GM19099 (cell line): ENCODE measurements around the gene PARP1.

Source experiments
- POLR2A ChIP-seq: IDR thresholded peaks from 3 replicates; pipeline ENCODE4 v1.6.1; 2011; ENCODE audit warnings: low read depth; ENCODE audit not compliant: insufficient read length; ENCODE audit errors: extremely low read depth

PARP1 gene

DNA sequence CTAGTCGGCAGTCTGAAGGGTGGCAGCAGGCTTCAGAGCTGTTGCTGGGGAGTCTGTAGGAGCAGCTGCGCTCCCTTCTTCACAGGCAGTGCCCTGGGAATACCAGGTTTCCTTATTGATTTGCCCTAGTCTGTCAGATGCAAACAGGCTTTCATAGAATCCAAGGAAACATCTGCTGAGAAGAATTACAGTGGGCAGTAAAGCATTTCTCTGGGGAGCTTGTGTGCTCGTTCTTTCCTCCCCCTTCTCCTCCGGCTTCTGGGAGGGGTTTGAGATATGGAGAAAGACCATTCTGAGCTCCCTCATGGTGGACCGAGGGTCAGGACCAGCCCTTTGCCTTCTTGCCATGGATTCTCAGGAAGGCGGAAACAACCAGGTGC lies 25.4 kb upstream of the PARP1 start:
- TF ChIP-seq POLR2A, result no peak

DNA sequence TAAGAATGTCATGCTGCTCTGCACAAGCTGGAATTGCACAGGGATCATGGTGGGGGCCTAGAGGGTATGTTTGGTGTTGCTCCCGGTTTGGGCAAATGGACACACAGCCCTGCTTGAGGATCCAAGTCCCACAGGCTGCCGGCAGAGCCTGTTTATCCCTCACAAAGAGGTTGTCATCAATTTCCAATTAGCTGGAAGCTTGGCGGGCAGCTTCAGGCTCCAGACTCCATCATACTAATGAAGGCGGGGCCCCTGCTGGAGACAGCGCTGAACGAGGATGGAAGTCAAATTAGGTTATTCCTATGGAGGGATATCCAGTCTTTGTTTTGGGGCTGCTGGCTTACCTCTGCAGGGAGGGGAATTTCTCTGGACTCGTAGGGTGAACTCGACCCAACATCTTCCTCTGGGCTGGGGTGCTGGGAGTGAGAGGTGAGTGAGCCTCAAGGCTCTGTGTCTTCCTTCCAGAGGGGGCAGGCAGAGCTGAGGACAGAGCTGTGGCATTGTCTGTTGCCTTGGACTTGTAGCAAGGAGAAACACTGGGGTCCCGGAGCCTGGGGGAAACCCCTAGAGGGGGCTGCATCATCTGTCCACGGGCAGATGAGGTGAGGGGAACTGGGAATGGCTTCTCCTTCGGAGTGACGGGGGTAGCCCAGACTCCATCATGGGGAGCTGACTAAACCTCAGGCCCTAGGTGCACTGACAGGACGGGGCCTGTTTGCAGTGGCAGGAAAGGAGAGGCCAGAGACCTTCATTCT lies 24.9 kb upstream of the PARP1 start:
- no peak for TF ChIP-seq POLR2A

DNA sequence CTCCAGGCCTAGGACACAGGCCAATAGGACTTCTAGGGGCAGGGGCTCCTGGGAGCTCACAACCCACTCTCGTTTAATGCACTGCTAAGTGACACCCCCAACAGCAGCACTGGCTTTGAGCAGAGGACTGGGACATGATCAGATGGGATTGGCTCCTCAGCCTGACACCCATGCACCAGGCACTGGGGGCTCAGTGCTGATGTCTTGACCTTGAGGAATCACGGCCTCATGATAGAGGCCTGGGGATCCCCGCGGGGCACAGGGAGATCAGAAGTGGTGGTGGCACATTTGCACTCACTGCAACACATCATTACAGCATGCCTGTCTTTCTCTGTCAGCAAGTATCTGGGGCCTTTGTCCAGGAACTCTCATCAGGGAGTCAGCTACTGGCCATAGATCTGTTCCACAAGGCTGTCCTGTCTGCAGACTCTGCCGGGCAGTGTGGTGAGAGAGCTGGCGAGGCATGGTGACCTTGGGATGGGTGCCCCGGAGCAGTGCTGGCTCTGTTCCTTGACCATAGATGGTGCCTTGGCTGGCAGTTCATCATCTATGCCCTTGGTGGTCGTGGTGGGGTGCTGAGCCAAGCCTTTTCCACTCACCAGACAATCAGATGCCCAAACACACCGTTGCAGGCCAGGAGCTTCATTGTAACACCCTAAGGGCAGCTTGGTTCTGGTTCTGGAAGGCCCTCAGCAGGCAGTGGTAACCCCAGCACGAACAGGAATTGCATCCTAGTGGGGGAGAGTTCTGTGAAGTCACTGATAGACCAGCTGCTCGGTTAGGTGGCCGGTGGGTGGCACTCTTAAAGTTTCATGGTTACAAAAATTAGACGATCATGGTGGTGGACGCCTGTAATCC lies 22.2 kb upstream of the PARP1 start:
- TF ChIP-seq POLR2A, result no peak

DNA sequence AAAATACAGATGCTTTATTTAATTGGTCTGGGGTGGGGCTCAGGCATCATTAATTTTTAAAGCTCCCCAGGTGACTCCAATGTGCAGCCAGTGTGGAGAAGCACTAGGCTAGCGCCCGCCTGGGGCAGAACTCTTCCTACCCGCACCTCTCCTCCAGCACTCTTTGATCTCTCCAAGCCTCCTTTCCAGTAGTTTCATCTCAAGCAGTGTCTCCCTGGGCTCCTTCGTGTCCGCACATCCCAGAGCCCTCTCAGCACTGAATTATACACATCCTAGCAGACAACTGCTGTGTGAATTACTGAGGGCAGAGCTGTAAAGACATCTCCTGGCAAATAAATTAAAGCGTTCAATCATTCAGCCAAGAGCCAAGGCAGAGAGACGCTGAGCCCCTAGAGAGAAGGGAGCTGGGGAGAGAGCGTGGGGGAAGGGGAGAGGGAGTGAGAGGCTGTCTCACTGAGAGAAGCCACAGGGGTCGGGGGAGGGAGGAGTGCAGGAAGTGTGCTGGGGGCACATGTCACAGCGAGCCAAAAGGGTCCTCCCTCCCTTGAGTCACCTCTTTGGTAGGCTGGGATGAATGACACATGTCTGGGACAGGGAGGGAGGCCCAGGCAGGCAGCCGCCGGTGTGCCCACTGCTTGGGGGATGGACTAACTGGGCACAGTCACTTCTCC lies 21.0 kb upstream of the PARP1 start:
- no peak for TF ChIP-seq POLR2A

DNA sequence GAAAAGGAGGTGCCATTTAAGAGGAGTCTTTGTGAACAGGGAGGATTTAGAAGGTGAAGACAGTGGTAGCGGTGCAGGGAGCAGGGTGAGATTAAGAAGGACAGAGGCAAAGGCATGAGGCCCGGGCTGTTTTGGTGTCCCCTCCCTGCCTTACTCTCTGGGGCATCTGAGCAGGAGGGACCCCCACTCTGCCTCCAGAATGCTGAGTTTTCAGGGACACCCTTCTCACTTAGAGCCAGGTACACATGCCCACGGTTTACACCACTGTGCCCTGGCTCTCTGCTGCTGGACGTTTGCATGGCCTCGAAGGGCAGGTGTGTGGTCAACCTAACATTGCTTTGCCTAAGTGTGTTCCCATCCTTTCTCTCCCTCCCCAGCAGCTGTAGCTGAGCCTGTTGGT lies 20.5 kb upstream of the PARP1 start:
- no peak for TF ChIP-seq POLR2A

DNA sequence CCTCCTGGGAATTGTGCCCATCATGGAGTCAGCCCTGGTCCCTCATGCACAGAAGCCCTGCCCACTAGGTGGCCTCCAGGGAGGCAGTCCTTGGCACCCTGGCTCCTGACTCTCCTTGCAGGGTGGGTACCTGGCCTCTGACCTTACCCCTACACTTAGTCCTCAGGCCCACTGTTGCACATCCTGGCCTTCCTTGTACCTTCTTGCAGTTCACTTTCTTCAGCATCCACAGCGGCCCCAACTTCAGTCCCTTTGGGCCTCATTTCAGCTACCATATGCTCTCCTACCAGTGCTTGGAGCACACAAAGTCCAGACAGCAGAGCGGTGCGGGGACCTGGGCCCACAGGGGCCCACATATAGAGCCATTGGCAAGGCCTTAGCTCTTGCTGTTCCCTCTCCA lies 19.2 kb upstream of the PARP1 start:
- TF ChIP-seq POLR2A, result no peak

DNA sequence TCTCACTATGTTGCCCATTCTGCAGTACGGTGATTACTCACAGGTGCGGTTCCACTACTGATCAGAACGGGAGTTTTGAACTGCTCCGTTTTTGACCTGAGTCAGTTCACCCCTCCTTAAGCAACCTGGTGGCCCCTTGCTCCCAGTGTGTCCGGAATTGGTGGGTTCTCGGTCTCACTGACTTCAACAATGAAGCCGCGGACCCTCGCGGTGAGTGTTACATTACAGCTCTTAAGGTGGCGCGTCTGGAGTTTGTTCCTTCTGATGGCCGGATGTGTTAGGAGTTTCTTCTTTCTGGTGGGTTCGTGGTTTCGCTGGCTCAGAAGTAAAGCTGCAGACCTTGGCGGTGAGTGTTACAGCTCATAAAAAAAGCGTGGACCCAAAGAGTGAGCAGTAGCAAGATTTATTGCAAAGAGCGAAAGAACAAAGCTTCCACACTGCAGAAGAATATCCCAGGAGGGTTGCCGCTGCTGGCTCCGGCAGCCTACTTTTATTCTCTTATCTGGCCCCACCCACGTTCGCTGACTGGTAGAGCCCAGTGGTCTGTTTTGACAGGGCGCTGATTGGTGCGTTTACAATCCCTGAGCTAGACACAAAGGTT lies 17.6 kb upstream of the PARP1 start:
- no peak for TF ChIP-seq POLR2A

DNA sequence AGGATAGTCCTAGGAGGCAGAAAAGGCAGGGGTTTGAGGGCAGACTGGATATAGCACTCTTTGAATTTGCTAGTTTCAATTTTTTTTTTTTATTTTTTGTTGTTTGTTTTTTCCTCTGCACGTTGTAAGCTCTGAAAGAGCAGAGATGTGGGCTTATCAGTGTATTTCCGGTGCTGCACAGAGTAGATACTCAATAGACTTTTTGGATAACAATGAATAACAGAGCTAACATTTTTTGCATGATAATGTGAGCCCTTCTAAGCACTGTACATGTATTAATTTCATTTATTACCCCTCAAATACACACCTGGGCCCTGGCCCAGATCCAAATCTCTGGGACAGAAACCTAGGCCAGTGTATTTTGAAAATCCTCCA lies 17.1 kb upstream of the PARP1 start:
- TF ChIP-seq POLR2A, result no peak

DNA sequence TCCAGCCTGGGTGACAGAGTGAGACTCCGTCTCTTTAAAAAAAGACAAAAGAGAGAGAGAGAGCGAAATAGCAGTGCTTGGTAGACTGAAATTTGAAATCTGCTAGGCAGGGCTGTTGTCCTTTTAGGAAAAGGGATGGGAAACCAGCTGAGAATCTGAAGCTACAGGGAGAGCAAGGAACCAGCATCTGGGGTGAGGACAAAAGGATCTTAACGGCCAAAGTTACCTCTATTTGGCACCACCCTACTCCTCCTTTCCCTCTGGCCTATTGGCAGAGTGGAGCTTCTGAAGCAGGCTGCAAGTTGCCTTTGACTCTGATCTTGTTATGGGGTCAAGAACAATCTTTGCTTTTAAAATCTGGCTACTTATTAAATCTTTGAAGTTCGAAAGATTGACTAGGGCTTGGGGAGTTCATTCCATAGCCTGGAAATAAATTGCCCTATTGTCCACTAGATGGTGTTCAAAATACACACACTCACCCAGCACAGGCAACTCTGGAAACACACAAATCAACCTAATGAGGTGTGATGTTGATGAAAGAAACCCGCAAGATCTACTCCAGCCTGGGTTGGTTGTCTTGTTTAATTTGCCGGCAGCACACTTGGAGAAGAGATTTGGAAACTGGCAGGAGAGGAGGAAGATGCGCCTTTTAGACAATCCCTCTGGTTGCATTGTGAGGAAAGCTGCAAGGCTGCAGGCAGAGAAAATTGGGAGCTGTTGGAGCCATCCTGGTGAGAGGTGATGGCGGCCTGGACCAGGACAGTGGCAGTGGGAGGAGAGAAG lies 16.5 kb upstream of the PARP1 start:
- no peak for TF ChIP-seq POLR2A

DNA sequence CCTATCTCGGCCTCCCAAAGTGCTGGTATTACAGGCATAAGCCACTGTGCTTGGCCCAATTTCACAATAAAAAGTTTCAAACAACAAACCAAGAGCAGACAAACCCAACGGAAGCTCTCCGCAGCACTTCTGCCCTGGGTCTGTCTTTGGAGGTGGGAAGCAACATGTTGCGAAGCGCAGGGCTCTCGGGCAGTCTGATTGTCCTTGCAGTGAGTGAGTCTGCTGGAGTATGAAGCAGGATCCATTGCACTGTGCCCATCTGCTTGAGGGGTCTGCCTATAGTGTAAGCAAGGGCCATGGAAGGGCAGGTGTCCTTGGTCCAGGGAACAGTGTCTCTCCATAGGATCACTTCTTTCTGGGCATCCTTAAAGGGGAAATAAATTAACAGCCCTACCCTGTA lies 14.6 kb upstream of the PARP1 start:
- TF ChIP-seq POLR2A, result no peak

DNA sequence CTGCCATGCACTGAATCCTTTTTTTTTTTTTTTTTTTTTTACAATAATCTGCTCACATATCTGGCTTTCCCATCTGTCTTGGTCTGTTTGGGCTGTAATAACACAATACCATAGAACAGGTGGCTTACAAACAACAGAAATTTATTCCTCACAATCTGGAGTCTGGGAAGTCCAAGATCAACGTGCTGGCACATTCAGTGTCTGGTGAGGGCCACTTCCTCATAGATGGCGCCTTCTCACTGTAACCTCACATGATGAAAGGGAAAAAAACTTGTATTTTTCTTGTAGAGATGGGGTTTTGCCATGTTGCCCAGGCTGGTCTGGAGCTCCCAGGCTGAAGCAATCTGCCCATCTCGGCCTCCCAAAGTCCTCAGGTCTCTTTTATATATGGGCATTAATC lies 13.0 kb upstream of the PARP1 start:
- TF ChIP-seq POLR2A, result no peak

DNA sequence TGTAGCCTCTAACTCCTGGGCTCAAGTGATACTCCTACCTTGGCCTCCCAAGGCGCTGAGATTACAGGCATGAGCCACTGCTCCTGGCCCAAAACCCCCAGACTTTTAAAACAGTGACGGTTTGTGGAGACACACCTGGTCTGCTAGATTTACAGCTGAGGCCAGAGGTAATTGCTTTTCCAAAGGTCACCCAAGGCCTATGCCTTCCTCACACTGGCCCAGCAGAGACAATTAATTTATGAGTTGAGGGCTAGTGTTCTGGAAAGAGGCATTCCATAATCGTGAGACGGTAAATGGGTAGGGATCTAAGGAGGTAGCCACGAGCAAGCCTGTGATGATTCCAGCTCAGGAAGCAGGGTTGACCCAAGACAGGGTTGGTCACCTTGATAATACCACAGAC lies 12.4 kb upstream of the PARP1 start:
- no peak for TF ChIP-seq POLR2A

DNA sequence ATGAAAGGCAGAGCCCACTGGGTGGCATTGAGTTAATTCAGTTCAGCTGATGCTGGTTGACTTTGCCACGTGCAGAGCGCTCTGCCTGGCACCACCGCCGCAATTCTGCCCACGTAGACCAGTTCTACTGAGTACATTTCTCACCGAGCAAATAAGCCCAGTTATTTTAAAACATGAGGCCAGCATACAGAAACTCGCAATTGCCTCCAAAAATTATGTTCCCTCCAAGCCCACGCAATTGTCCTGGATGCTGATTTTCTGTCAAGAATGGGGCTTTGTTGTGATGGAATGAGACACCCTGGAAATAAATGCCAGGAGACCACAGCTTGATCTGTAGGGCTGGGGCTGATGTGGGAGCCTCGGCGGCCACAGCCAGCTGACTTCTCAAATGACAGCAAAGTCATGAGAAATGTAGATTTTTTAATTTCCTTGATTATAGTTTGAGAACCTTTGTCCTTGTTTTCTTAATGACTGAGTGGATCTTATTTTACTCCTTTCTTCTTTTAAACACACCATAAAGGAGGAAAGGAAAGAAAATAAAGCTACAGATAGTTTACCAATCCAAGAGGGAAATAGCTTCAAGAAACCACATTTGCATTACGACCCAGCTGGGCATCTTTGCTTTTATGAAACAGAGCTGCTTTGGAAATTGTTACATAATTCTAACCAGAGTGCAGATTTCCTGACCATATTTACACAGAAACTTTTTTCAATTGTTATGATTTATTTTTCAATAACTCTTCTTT lies 11.6 kb upstream of the PARP1 start:
- TF ChIP-seq POLR2A, result no peak
